Prostate gland (tissue), 2 donors: Measurements from ENCODE around the gene NRXN3. TPM values are rescaled to one million over a fixed set of nuclear protein-coding genes. Genes with fewer than 3 reads are reported as not detected.

Experiments
- DNase-seq: peaks from one replicate; pipeline ENCODE4 v3.0.0-alpha.2; 2019; ENCODE audit warnings: low spot score
- H3K27ac ChIP-seq, 2 donors: fragments of 200-600 bp; sonication (generic); 2 replicates each; pipeline ENCODE4 v1.5.1; 2017 to 2019
- H3K27me3 ChIP-seq: fragments of 200-600 bp; sonication (generic); replicated peaks from 2 replicates; pipeline ENCODE4 v1.5.1; 2019; ENCODE audit not compliant: insufficient read depth
- H3K36me3 ChIP-seq, 2 donors: fragments of 200-600 bp; sonication (generic); 1 replicate in 1 of 2; 2 replicates in 1 of 2; pipeline versions ENCODE4 v1.5.1 to v1.8.1; 2017 to 2019
- H3K4me1 ChIP-seq: fragments of 200-600 bp; sonication (generic); replicated peaks from 2 replicates; pipeline ENCODE4 v1.5.1; 2019
- H3K4me3 ChIP-seq, 2 donors: fragments of 200-600 bp; sonication (generic); 2 replicates each; pipeline ENCODE4 v1.5.1; 2017 to 2019
- H3K9me3 ChIP-seq: fragments of 200-600 bp; sonication (generic); 2 replicates; pipeline ENCODE4 v1.5.1; 2017
- CTCF ChIP-seq, 4 experiments: fragments of 200-600 bp in 2 of 4; fragments of 450-650 bp in 2 of 4; sonication (generic) in 2 of 4; IDR thresholded peaks; 1 replicate in 3 of 4; 2 replicates in 1 of 4; pipeline ENCODE4 v1.5.1; 2016 to 2019; ENCODE audit warnings: antibody characterized with exemption in 4 of 4, mild to moderate bottlenecking in 2 of 4, moderate library complexity in 2 of 4
- POLR2A ChIP-seq: fragments of 450-650 bp; IDR thresholded peaks from one replicate; pipeline ENCODE4 v1.6.1; 2016; ENCODE audit warnings: antibody characterized with exemption, mild to moderate bottlenecking
- POLR2AphosphoS5 ChIP-seq: sonication (generic); formaldehyde crosslinking; IDR thresholded peaks from one replicate; pipeline ENCODE4 v1.6.1; 2017; ENCODE audit warnings: antibody characterized with exemption
- WGBS: methylation state at CpG from one replicate; pipeline ENCODE4 v1.1.5; 2018; 5-methylcytosine and 5-hydroxymethylcytosine counted together
- intact Hi-C: fragments of 100-400 bp; cut with DNase I; formaldehyde crosslinking; loops from one replicate; pipeline ENCODE4 v1.14.2; 2022
- total RNA-seq, 2 donors: library from RNA; depleted of rRNA; stranded (reverse); fragments of >200 nt; gene quantifications; one replicate each; pipeline ENCODE4 v1.1.0, GENCODE V29; 2016

The NRXN3 gene
- total RNA-seq, 2 donors from 2014 or later, result 6.6 to 8.2 TPM

GRCh38 chr14:79246173-79246572 is 1076.0 kb downstream of the NRXN3 start:
- WGBS, result 63% methylated on average over 3 of the region's 3 CpGs
- Histone ChIP-seq H3K27me3 (no peaks in the 10 kb centered on the region), H3K27ac (no peak overlapping the region), H3K4me1 (no peaks in the 10 kb centered on the region), H3K9me3 (no peaks in the 10 kb centered on the region), H3K36me3 (no peaks in the 10 kb centered on the region), H3K4me3 (no peak overlapping the region)
- intact Hi-C loops, result loop anchor here (10.0 kb wide), 1 partner anchor 231 kb away; no protein-coding TSS in a partner anchor
- TF ChIP-seq CTCF (IDR thresholded peaks at IDR 0.05) (no peak), POLR2AphosphoS5 (no peak), POLR2A (no peak)
- DNase-seq, result no peak

- no peaks in the 10 kb centered on the region for H3K36me3 ChIP-seq
- H3K9me3 ChIP-seq, result no peaks in the 10 kb centered on the region
- H3K4me3 ChIP-seq, result no peak overlapping the region
- no peaks in the 10 kb centered on the region for H3K27me3 ChIP-seq
- no peak for DNase-seq
- no peak overlapping the region for H3K27ac ChIP-seq
- intact Hi-C loops, result loop anchor here (10.0 kb wide), 1 partner anchor 233 kb away; no protein-coding TSS in a partner anchor
- 91% methylated on average over 2 of the region's 2 CpGs for WGBS
- H3K4me1 ChIP-seq, result no peaks in the 10 kb centered on the region
- TF ChIP-seq POLR2A (no peak), POLR2AphosphoS5 (no peak), CTCF (IDR thresholded peaks at IDR 0.05) (no peak)
Observed at GRCh38 chr14:79248126-79248525, 1078.0 kb downstream of the NRXN3 start.

GRCh38 chr14:79248771-79249170 is 1078.6 kb downstream of the NRXN3 start:
- intact Hi-C loops, result loop anchor here (10.0 kb wide), 1 partner anchor 234 kb away; no protein-coding TSS in a partner anchor
- 37% methylated on average over 3 of the region's 3 CpGs for WGBS
- no peaks in the 10 kb centered on the region for H3K27me3 ChIP-seq

GRCh38 chr14:79251278-79251677 is 1081.1 kb downstream of the NRXN3 start:
- no peaks in the 10 kb centered on the region for H3K27me3 ChIP-seq
- no peaks in the 10 kb centered on the region for H3K36me3 ChIP-seq
- H3K4me3 ChIP-seq, result no peak overlapping the region
- H3K27ac ChIP-seq, result no peak overlapping the region
- no peak for TF ChIP-seq POLR2A
- no peak for TF ChIP-seq CTCF (IDR thresholded peaks at IDR 0.05)
- TF ChIP-seq POLR2AphosphoS5, result no peak
- intact Hi-C loops, result no loop called here
- H3K4me1 ChIP-seq, result no peaks in the 10 kb centered on the region
- DNase-seq, result no peak
- WGBS, result 94% methylated on average over 4 of the region's 4 CpGs
- no peaks in the 10 kb centered on the region for H3K9me3 ChIP-seq

More at GRCh38 chr14:79248771-79249170, 1078.6 kb downstream of the NRXN3 start:
- no peaks in the 10 kb centered on the region for H3K9me3 ChIP-seq
- no peak for TF ChIP-seq POLR2A
- TF ChIP-seq CTCF (IDR thresholded peaks at IDR 0.05), result no peak
- no peak for TF ChIP-seq POLR2AphosphoS5
- no peak for DNase-seq
- H3K4me3 ChIP-seq, result no peak overlapping the region
- no peaks in the 10 kb centered on the region for H3K36me3 ChIP-seq
- no peaks in the 10 kb centered on the region for H3K4me1 ChIP-seq
- no peak overlapping the region for H3K27ac ChIP-seq

DNA sequence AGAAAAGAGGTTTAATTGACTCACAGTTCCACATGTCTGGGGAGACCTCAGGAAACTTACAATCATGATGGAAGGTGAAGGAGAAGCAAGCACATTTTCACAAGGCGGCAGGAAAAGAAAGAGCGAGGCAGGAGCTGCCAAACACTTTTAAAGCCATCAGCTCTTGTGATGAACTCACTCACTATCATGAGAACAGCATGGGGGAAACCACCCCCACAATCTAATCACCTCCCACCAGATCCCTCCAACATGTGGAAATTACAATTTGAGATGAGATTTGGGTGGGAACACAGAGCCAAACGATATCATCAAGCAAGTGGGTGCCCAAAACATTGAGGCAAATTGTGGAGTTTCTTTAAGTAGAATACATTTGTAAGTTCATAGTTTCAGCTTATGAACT is 1083.4 kb downstream of the NRXN3 start:
- WGBS, result 89% methylated on average over 3 of the region's 3 CpGs
- Histone ChIP-seq H3K27me3 (no peaks in the 10 kb centered on the region), H3K36me3 (no peaks in the 10 kb centered on the region), H3K4me1 (no peaks in the 10 kb centered on the region), H3K4me3 (no peak overlapping the region), H3K27ac (no peak overlapping the region), H3K9me3 (no peaks in the 10 kb centered on the region)
- no peak for TF ChIP-seq CTCF (IDR thresholded peaks at IDR 0.05)
- TF ChIP-seq POLR2AphosphoS5, result no peak
- no peak for TF ChIP-seq POLR2A
- intact Hi-C loops, result no loop called here
- no peak for DNase-seq
